Esophagus squamous epithelium (tissue), 5 donors: ENCODE measurements around the gene UBAP1L. TPM values are rescaled to one million over a fixed set of nuclear protein-coding genes. Genes with fewer than 3 reads are reported as not detected.

Source experiments
- DNase-seq: peaks from one replicate; lab custom pipeline; 2025; lab: John Stamatoyannopoulos, UW
- H3K27ac ChIP-seq, 4 donors: fragments of 200-600 bp; sonication (generic); one replicate each; pipeline ENCODE4 v1.5.1; 2016 to 2019; ENCODE audit warnings: mild to moderate bottlenecking in 1 of 4
- H3K27me3 ChIP-seq, 4 donors: fragments of 200-600 bp; sonication (generic); 1 replicate in 3 of 4; 2 replicates in 1 of 4; pipeline versions ENCODE4 v1.5.1 to v1.6.0; 2017 to 2021; ENCODE audit warnings: antibody characterized with exemption in 1 of 4
- H3K36me3 ChIP-seq, 3 donors: fragments of 200-600 bp; sonication (generic); one replicate each; pipeline ENCODE4 v1.5.1; 2016 to 2019
- H3K4me1 ChIP-seq, 3 donors: fragments of 200-600 bp; sonication (generic); one replicate each; pipeline ENCODE4 v1.5.1; 2017 to 2019
- H3K4me3 ChIP-seq, 4 donors: fragments of 200-600 bp; sonication (generic); 1 replicate in 3 of 4; 2 replicates in 1 of 4; pipeline ENCODE4 v1.5.1; 2016 to 2019; ENCODE audit warnings: mild to moderate bottlenecking in 2 of 4, moderate library complexity in 1 of 4
- H3K9me3 ChIP-seq, 3 donors: fragments of 200-600 bp; sonication (generic); one replicate each; pipeline ENCODE4 v1.5.1; 2016 to 2019
- POLR2A ChIP-seq, 4 donors: fragments of 450-650 bp; IDR thresholded peaks; one replicate each; pipeline ENCODE4 v1.6.1; 2017; ENCODE audit warnings: antibody characterized with exemption in 4 of 4, mild to moderate bottlenecking in 4 of 4, moderate library complexity in 3 of 4
- WGBS, 2 donors: methylation state at CpG; one replicate each; pipeline ENCODE4 v1.1.5; 2018; 5-methylcytosine and 5-hydroxymethylcytosine counted together
- intact Hi-C: fragments of 100-400 bp; cut with DNase I; formaldehyde crosslinking; loops from one replicate; pipeline ENCODE4 v1.15.0; 2022
- total RNA-seq, 4 donors: library from RNA; depleted of rRNA; stranded (reverse); fragments of >200 nt; gene quantifications; one replicate each; pipeline ENCODE4 v1.1.0, GENCODE V29; 2016
- TF ChIP-seq, protein P1 (sequence below), 6 experiments: fragments of 450-650 bp in 4 of 6; fragments of 200-600 bp in 2 of 6; sonication (generic) in 2 of 6; IDR thresholded peaks; one replicate each; pipeline ENCODE4 v1.5.1; 2016 to 2019; ENCODE audit warnings: antibody characterized with exemption in 6 of 6, mild to moderate bottlenecking in 4 of 6, moderate library complexity in 4 of 6
- donor health status: DM: yes; HTN: yes; CAD: no.

UBAP1L gene
- total RNA-seq, 4 donors from 2014 or later: 1.6 to 6.3 (median 2.0) TPM

DNA sequence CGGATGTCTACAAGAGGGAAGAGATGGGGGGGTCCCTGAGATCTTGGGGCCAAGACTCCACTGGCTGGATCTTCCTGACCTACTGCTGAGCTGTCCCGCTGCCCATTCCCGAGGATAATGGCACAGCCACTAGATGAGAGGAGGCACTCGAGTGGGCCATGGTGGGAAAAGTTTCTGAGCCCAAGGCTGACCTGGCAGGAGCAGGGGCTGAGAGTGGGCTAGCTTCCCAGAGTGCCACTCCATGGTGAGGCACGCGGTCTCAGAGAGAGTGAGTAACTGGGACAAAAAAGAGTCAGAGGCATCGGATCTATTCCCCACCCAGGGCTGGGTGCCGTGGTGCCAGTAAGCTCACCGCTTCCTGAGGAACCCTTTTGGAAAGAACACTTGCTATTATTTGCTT lies 58.9 kb downstream of the UBAP1L start:
- 79 to 80% methylated on average over 5 to 9 of the region's 9 CpGs for WGBS, 2 donors
- no peaks in the 10 kb centered on the region for H3K27me3 ChIP-seq
- no peak for DNase-seq
- TF ChIP-seq, protein P1, sequence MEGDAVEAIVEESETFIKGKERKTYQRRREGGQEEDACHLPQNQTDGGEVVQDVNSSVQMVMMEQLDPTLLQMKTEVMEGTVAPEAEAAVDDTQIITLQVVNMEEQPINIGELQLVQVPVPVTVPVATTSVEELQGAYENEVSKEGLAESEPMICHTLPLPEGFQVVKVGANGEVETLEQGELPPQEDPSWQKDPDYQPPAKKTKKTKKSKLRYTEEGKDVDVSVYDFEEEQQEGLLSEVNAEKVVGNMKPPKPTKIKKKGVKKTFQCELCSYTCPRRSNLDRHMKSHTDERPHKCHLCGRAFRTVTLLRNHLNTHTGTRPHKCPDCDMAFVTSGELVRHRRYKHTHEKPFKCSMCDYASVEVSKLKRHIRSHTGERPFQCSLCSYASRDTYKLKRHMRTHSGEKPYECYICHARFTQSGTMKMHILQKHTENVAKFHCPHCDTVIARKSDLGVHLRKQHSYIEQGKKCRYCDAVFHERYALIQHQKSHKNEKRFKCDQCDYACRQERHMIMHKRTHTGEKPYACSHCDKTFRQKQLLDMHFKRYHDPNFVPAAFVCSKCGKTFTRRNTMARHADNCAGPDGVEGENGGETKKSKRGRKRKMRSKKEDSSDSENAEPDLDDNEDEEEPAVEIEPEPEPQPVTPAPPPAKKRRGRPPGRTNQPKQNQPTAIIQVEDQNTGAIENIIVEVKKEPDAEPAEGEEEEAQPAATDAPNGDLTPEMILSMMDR (IDR thresholded peaks at IDR 0.05): no peak
- no peak for TF ChIP-seq POLR2A (IDR thresholded peaks at IDR 0.05)
- no peak overlapping the region for H3K4me3 ChIP-seq
- intact Hi-C loops: loop anchor here (10.0 kb wide), 1 partner anchor 219 kb away; no protein-coding TSS in a partner anchor
- peak overlapping the region in 3 of 4 donors; percentile 56 to 80 (median 75) for H3K27ac ChIP-seq
- no peaks in the 10 kb centered on the region for H3K9me3 ChIP-seq
- H3K36me3 ChIP-seq: peaks cover 0 to 27% (median 0%) of the 10 kb centered on the region in 3 donors
- H3K4me1 ChIP-seq: peaks cover 13 to 57% (median 22%) of the 10 kb centered on the region in 3 donors

- TF ChIP-seq, protein P1 (IDR thresholded peaks at IDR 0.05): no peak
- TF ChIP-seq POLR2A (IDR thresholded peaks at IDR 0.05): no peak
- Histone ChIP-seq H3K27ac (peak overlapping the region; percentile 41 to 80 (median 66)), H3K9me3 (no peaks in the 10 kb centered on the region), H3K4me1 (peaks cover 10 to 51% (median 18%) of the 10 kb centered on the region in 3 donors), H3K27me3 (no peaks in the 10 kb centered on the region), H3K36me3 (peaks cover 0 to 27% (median 0%) of the 10 kb centered on the region in 3 donors), H3K4me3 (no peak overlapping the region)
- intact Hi-C loops: loop anchor here (10.0 kb wide), 1 partner anchor 219 kb away; no protein-coding TSS in a partner anchor
- 20 to 42% methylated on average over 1 to 6 of the region's 6 CpGs for WGBS, 2 donors
- no peak for DNase-seq
These were observed 59.7 kb downstream of the UBAP1L start for GRCh38 chr15:65055201-65055870.

DNA sequence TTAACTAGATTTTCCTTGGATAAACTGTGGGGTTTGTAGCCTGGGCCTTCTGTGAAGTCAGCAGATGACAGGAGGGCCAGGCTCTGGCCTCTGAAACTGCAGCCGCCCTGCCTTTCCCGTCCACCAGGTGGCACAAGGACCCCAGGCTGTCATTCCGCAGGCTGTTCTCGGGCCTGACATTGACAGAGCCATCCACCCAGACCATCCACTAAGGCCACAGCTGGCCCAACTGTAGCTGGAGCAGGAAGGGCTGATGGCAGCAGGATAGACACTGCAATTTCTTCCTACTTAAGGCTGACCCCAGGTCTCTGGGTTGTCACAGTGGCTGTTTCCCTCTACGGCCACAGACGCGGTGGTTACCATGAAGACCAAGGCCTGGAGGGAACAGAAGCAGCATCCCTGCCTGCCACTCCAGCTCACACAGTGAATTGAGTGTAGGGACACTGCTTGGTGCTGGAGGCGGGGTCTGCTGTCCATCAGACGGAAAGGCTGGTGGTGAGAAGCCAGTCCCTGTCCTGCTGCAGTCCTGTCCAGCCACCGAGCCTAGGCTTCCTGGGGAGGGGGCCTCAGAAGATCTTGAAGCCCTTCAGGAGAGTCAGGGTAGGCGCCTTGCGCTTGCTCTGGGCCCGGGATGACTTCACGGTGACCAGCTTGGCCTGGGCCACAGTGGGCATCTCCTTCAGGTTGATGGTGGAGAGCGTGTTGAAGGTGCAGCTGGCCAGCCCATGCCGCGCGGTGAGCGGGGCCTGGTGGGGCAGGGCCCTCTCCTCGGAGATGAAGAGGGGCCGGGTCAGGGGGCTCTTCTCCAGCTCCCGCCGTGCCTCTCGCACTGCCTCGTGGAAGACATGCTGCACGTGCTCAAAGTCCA lies 60.4 kb downstream of the UBAP1L start:
- Histone ChIP-seq H3K4me3 (no peak overlapping the region), H3K36me3 (peaks cover 0 to 27% (median 0%) of the 10 kb centered on the region in 3 donors), H3K4me1 (peaks cover 13 to 53% (median 26%) of the 10 kb centered on the region in 3 donors), H3K27ac (peak overlapping the region; percentile 41 to 80 (median 66)), H3K27me3 (no peaks in the 10 kb centered on the region), H3K9me3 (no peaks in the 10 kb centered on the region)
- no peak for DNase-seq
- intact Hi-C loops: loop anchor here (10.0 kb wide), 1 partner anchor 220 kb away; no protein-coding TSS in a partner anchor
- 0 to 70% methylated on average over 1 to 12 of the region's 26 CpGs for WGBS, 2 donors
- TF ChIP-seq, protein P1 (IDR thresholded peaks at IDR 0.05): peak; percentile 67 to 95 (median 89)
- no peak for TF ChIP-seq POLR2A (IDR thresholded peaks at IDR 0.05)

DNA sequence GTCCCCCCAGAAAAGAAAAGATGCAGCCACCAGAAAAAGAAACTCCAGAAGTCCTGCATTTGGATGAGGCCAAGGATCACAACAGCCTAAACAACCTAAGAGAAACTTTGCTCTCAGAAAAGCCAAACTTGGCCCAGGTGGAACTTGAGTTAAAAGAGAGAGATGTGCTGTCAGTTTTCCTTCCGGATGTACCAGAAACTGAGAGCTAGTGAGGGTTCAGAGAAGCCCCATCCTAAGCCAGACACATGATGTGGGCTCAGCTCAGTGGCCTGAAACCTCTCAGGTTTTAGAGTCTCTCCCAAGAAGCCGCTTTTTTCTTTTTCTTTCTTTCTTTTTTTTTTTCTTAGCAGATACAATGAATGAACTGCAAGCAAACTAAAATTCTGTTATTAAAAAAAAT lies 62.0 kb downstream of the UBAP1L start:
- intact Hi-C loops: loop anchor here (10.0 kb wide), 1 partner anchor 222 kb away; no protein-coding TSS in a partner anchor
- Histone ChIP-seq H3K27ac (no peak overlapping the region), H3K36me3 (peaks cover 0 to 27% (median 0%) of the 10 kb centered on the region in 3 donors), H3K4me1 (peaks cover 14 to 52% (median 28%) of the 10 kb centered on the region in 3 donors), H3K27me3 (no peaks in the 10 kb centered on the region), H3K4me3 (no peak overlapping the region), H3K9me3 (no peaks in the 10 kb centered on the region)
- DNase-seq: no peak
- WGBS, 2 donors: 75 to 77% methylated on average over 2 of the region's 2 CpGs
- TF ChIP-seq POLR2A (IDR thresholded peaks at IDR 0.05): no peak
- TF ChIP-seq, protein P1 (IDR thresholded peaks at IDR 0.05): no peak
